Measurements from ENCODE around the gene RAB9A.
"Not testable (repeated sequence)": the region's sequence is repeated elsewhere in the genome, so short reads cannot be mapped to it uniquely, and the experiment has no call there.

DNA sequence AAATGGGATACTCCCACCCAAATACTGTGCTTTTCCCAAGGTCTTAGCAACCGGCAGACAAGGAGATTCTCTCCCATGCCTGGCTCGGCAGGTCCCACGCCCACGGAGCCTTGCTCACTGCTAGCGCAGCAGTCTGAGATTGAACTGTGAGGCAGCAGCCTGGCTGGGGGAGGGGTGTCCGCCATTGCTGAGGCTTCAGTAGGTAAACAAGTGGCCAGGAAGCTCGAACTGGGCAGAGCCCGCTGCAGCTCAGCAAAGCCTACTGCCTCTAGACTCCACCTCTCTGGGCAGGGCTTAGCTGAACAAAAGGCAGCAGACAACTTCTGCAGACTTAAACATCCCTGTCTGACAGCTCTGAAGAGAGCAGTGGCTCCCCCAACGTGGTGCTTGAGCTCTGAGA lies 36.0 kb downstream of the RAB9A start:
- TF ChIP-seq, protein P1, sequence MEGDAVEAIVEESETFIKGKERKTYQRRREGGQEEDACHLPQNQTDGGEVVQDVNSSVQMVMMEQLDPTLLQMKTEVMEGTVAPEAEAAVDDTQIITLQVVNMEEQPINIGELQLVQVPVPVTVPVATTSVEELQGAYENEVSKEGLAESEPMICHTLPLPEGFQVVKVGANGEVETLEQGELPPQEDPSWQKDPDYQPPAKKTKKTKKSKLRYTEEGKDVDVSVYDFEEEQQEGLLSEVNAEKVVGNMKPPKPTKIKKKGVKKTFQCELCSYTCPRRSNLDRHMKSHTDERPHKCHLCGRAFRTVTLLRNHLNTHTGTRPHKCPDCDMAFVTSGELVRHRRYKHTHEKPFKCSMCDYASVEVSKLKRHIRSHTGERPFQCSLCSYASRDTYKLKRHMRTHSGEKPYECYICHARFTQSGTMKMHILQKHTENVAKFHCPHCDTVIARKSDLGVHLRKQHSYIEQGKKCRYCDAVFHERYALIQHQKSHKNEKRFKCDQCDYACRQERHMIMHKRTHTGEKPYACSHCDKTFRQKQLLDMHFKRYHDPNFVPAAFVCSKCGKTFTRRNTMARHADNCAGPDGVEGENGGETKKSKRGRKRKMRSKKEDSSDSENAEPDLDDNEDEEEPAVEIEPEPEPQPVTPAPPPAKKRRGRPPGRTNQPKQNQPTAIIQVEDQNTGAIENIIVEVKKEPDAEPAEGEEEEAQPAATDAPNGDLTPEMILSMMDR (IDR thresholded peaks at IDR 0.05): not testable (repeated sequence)
- TF ChIP-seq POLR2A (IDR thresholded peaks at IDR 0.05; ENCODE audit: low read depth): not testable (repeated sequence)
